A673 (cell line): ENCODE measurements around the gene SEMA4D.

Source experiments
- EZH2 ChIP-seq: fragments of 200-600 bp; sonication (generic); IDR thresholded peaks from 2 replicates; pipeline ENCODE4 v1.6.1; 2017; ENCODE audit warnings: borderline replicate concordance, low read depth, mild to moderate bottlenecking, mixed read lengths, antibody characterized with exemption, low read length; ENCODE audit not compliant: poor library complexity, severe bottlenecking
- TF ChIP-seq, protein P1 (sequence below): fragments of 300-800, 200-600 bp; sonication (generic); conservative IDR thresholded peaks from 2 replicates; pipeline ENCODE4 v1.5.1; 2017; ENCODE audit warnings: low read depth, mild to moderate bottlenecking, antibody characterized with exemption, low read length, moderate library complexity, mixed read lengths

DNA sequence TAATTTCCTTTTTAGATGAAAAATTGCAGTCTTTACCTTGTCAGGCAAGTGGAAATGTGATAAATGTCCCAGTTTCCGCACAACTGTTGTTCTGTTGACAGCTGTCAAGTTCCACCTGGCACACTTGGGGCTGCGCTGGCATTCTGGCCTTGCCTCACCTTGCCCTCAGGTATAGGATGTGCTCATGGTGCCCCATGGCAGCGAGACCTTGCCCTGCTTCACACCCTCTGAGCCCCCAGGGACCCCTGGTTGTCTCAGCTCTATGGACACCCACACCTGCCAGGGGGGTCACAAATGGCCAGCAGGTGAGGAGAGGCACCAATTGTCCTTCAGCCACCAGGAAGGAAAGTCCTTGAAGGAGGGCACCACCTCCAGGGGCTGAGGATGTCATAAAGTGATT lies 37.5 kb upstream of the SEMA4D start:
- TF ChIP-seq, protein P1, sequence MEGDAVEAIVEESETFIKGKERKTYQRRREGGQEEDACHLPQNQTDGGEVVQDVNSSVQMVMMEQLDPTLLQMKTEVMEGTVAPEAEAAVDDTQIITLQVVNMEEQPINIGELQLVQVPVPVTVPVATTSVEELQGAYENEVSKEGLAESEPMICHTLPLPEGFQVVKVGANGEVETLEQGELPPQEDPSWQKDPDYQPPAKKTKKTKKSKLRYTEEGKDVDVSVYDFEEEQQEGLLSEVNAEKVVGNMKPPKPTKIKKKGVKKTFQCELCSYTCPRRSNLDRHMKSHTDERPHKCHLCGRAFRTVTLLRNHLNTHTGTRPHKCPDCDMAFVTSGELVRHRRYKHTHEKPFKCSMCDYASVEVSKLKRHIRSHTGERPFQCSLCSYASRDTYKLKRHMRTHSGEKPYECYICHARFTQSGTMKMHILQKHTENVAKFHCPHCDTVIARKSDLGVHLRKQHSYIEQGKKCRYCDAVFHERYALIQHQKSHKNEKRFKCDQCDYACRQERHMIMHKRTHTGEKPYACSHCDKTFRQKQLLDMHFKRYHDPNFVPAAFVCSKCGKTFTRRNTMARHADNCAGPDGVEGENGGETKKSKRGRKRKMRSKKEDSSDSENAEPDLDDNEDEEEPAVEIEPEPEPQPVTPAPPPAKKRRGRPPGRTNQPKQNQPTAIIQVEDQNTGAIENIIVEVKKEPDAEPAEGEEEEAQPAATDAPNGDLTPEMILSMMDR: no peak
- TF ChIP-seq EZH2: no peak
